K562 (cell line): ENCODE measurements around the gene CFAP69. TPM values are rescaled to one million over a fixed set of nuclear protein-coding genes. Genes with fewer than 3 reads are reported as not detected.

ENCODE experiments used
- FOS ChIP-seq: IDR thresholded peaks from 3 replicates; pipeline ENCODE4 v1.6.1; 2011; ENCODE audit not compliant: insufficient read length; ENCODE audit errors: extremely low read depth
- HDAC3 ChIP-seq: fragments of 450-650 bp; IDR thresholded peaks from 2 replicates; pipeline ENCODE4 v1.6.1; 2018; ENCODE audit warnings: borderline replicate concordance, mild to moderate bottlenecking, moderate library complexity; ENCODE audit not compliant: partially characterized antibody
- KLF10 ChIP-seq: fragments of 250-450 bp; sonication (Bioruptor Pico); IDR thresholded peaks from 2 replicates; pipeline ENCODE4 v1.6.1; 2021; ENCODE audit warnings: matching md5 sums
- LCOR ChIP-seq: sonication (generic); formaldehyde crosslinking; IDR thresholded peaks from 2 replicates; pipeline ENCODE4 v1.8.0; 2022; ENCODE audit warnings: mild to moderate bottlenecking, missing genetic modification reagents
- NEUROD1 ChIP-seq: fragments of 150-350 bp; IDR thresholded peaks from 2 replicates; pipeline ENCODE4 v1.6.1; 2014; ENCODE audit warnings: borderline replicate concordance, low read length, low read depth; ENCODE audit not compliant: partially characterized antibody
- PHB ChIP-seq: fragments of 250-450 bp; sonication (Bioruptor Pico); IDR thresholded peaks from 2 replicates; pipeline ENCODE4 v1.5.0; 2021
- SIN3A ChIP-seq, 2 experiments: fragments of 150-350 bp in 1 of 2; IDR thresholded peaks; 2 replicates each; pipeline ENCODE4 v1.6.1; 2011 to 2016; ENCODE audit warnings: borderline replicate concordance in 2 of 2, low read depth in 2 of 2, low read length in 2 of 2, mild to moderate bottlenecking in 2 of 2, moderate library complexity in 2 of 2; ENCODE audit not compliant: control insufficient read depth in 1 of 2
- TARDBP ChIP-seq: fragments of 450-650 bp; IDR thresholded peaks from 2 replicates; pipeline ENCODE4 v1.6.1; 2016
- TCF3 ChIP-seq: sonication (generic); formaldehyde crosslinking; IDR thresholded peaks from 2 replicates; pipeline ENCODE4 v1.4.0; 2020; ENCODE audit warnings: mild to moderate bottlenecking, missing genetic modification reagents
- TOE1 ChIP-seq, 2 experiments: fragments of 450-650 bp in 1 of 2; sonication (generic) in 1 of 2; formaldehyde crosslinking in 1 of 2; IDR thresholded peaks; 2 replicates each; pipeline versions ENCODE4 v1.7.1 to v1.8.0; 2016 to 2022; ENCODE audit warnings: borderline replicate concordance in 2 of 2, mild to moderate bottlenecking in 2 of 2, antibody characterized with exemption in 1 of 2, inconsistent platforms in 1 of 2, low read depth in 1 of 2, missing genetic modification reagents in 1 of 2, moderate library complexity in 1 of 2
- XRCC5 ChIP-seq: fragments of 200-400 bp; formaldehyde crosslinking; IDR thresholded peaks from 2 replicates; pipeline ENCODE4 v1.6.1; 2017; ENCODE audit warnings: low read depth, mild to moderate bottlenecking, low read length
- ZNF184 ChIP-seq: sonication (generic); formaldehyde crosslinking; IDR thresholded peaks from 2 replicates; pipeline ENCODE4 v1.5.0; 2020; ENCODE audit warnings: missing genetic modification reagents
- ZNF23 ChIP-seq: fragments of 250-450 bp; sonication (Bioruptor Pico); IDR thresholded peaks from 2 replicates; pipeline ENCODE4 v1.4.0; 2020; ENCODE audit warnings: mild to moderate bottlenecking
- ZNF263 ChIP-seq: sonication (generic); formaldehyde crosslinking; IDR thresholded peaks from 2 replicates; pipeline ENCODE4 v1.8.0; 2022; ENCODE audit warnings: mild to moderate bottlenecking, missing genetic modification reagents, borderline replicate concordance
- ZSCAN29 ChIP-seq: fragments of 450-650 bp; IDR thresholded peaks from 2 replicates; pipeline ENCODE4 v1.6.1; 2017
- polyA plus RNA-seq, 8 experiments: library from polyadenylated mRNA; depleted of rRNA in 4 of 8; stranded (reverse) in 5 of 8; unstranded in 3 of 8; fragments of >200 nt; fragmentation: Nextera tagmentation in 2 of 8; fragmentation: Illumina TruSeq in 1 of 8; extraction: Ambion mirVana in 2 of 8; extraction: Trizol in 1 of 8; gene quantifications; 2 replicates each; pipeline versions ENCODE4 v1.2.1 to v1.2.3, GENCODE V29; 2011 to 2014; ENCODE audit warnings: inconsistent platforms in 1 of 8, missing spikeins in 1 of 8
- total RNA-seq, 7 experiments: library from RNA; depleted of rRNA in 6 of 7; stranded (reverse); fragments of >200 nt in 6 of 7; fragmentation: Illumina TruSeq in 2 of 7; extraction: Trizol in 2 of 7; gene quantifications; 2 replicates each; pipeline versions ENCODE4 v1.2.1 to v1.2.3, GENCODE V29; 2011 to 2021; ENCODE audit warnings: low replicate concordance in 1 of 7
- TF ChIP-seq, protein P1 (sequence below), 2 experiments: fragments of 450-650 bp in 1 of 2; IDR thresholded peaks; 2 replicates each; pipeline ENCODE4 v1.6.1; 2011 to 2017; ENCODE audit warnings: low read depth in 2 of 2, antibody characterized with exemption in 1 of 2, borderline replicate concordance in 1 of 2, low read length in 1 of 2, mild to moderate bottlenecking in 1 of 2, mixed read lengths in 1 of 2; ENCODE audit not compliant: control insufficient read depth in 1 of 2
- TF ChIP-seq, protein P2 (sequence below): sonication (generic); formaldehyde crosslinking; IDR thresholded peaks from 2 replicates; pipeline ENCODE4 v1.8.1; 2023; ENCODE audit warnings: mild to moderate bottlenecking, missing genetic modification reagents
- TF ChIP-seq, protein P3 (sequence below): IDR thresholded peaks from 2 replicates; pipeline ENCODE4 v1.6.1; 2016; ENCODE audit warnings: missing genetic modification characterization, missing compliant biosample characterization

Gene CFAP69
- total and polyA plus RNA-seq, 9 of the 15 experiments (the other 6 are each of a cell fraction or from before 2014, with no cell fraction given): 0.24 to 5.1 (median 1.7) TPM

DNA sequence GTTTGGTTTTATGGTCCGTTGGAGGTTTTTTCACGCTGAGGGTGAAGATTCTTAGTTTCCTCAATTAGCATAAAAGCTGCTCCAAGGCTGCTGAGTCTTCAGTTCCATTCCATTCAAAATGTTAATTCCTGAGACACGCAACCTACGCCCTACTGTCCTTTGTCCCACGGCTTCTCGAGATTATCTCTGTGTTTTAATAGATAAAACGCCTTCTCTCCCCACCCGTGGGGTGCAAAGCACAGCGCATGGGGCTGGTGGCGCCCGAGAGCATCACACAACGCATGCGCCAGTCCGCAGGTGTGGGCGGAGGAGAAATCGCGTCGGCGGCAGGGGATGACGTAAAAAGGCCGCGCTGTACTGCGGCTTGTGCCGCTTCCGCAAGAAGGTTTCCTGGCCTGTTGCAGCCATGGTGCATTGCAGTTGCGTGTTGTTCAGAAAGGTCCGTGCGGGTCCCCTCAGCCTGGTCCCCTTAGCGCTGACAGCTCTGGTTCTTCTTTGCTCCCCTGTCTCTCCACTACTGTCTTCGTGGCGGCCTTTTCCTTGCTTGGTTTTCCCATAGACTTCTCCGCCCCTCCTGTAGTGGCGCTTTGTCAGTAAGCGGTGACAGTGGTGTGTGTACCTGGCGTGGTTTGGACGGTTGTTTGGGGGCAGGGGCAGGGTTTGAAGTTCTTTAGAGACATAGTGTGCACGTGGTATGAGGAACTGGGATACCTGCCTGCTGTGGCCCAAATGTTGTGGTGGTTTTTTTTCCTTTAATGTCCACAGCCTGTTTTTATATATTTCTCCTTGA is 101.6 kb downstream of the CFAP69 start, which contains the start of gene GTPBP10 (continued):
- TF ChIP-seq, protein P1, sequence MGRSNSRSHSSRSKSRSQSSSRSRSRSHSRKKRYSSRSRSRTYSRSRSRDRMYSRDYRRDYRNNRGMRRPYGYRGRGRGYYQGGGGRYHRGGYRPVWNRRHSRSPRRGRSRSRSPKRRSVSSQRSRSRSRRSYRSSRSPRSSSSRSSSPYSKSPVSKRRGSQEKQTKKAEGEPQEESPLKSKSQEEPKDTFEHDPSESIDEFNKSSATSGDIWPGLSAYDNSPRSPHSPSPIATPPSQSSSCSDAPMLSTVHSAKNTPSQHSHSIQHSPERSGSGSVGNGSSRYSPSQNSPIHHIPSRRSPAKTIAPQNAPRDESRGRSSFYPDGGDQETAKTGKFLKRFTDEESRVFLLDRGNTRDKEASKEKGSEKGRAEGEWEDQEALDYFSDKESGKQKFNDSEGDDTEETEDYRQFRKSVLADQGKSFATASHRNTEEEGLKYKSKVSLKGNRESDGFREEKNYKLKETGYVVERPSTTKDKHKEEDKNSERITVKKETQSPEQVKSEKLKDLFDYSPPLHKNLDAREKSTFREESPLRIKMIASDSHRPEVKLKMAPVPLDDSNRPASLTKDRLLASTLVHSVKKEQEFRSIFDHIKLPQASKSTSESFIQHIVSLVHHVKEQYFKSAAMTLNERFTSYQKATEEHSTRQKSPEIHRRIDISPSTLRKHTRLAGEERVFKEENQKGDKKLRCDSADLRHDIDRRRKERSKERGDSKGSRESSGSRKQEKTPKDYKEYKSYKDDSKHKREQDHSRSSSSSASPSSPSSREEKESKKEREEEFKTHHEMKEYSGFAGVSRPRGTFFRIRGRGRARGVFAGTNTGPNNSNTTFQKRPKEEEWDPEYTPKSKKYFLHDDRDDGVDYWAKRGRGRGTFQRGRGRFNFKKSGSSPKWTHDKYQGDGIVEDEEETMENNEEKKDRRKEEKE (IDR thresholded peaks at IDR 0.05; ENCODE audit: borderline replicate concordance in 1 of 2, control insufficient read depth in 1 of 2, low read depth in 2 of 2, low read length in 1 of 2): no peak
- TF ChIP-seq LCOR (CRISPR knock-in tag): peak; percentile 94
- TF ChIP-seq TARDBP: 0 out of 2 replicates have a peak, but pooled peaks have one; percentile 75
- TF ChIP-seq KLF10 (CRISPR knock-in tag): no peak
- no peak for TF ChIP-seq ZNF23 (CRISPR knock-in tag)
- TF ChIP-seq, protein P2, sequence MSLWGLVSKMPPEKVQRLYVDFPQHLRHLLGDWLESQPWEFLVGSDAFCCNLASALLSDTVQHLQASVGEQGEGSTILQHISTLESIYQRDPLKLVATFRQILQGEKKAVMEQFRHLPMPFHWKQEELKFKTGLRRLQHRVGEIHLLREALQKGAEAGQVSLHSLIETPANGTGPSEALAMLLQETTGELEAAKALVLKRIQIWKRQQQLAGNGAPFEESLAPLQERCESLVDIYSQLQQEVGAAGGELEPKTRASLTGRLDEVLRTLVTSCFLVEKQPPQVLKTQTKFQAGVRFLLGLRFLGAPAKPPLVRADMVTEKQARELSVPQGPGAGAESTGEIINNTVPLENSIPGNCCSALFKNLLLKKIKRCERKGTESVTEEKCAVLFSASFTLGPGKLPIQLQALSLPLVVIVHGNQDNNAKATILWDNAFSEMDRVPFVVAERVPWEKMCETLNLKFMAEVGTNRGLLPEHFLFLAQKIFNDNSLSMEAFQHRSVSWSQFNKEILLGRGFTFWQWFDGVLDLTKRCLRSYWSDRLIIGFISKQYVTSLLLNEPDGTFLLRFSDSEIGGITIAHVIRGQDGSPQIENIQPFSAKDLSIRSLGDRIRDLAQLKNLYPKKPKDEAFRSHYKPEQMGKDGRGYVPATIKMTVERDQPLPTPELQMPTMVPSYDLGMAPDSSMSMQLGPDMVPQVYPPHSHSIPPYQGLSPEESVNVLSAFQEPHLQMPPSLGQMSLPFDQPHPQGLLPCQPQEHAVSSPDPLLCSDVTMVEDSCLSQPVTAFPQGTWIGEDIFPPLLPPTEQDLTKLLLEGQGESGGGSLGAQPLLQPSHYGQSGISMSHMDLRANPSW (CRISPR knock-in tag): no peak
- TF ChIP-seq PHB: no peak
- TF ChIP-seq SIN3A (IDR thresholded peaks at IDR 0.05; ENCODE audit: borderline replicate concordance in 2 of 2, control insufficient read depth in 1 of 2, low read depth in 2 of 2, low read length in 2 of 2): peak; percentile 86 to 93
- TF ChIP-seq NEUROD1: peak; percentile 5
- TF ChIP-seq ZNF263 (CRISPR knock-in tag): peak; percentile 36
- TF ChIP-seq XRCC5: 0 out of 2 replicates have a peak, but pooled peaks have one; percentile 47
- TF ChIP-seq, protein P3, sequence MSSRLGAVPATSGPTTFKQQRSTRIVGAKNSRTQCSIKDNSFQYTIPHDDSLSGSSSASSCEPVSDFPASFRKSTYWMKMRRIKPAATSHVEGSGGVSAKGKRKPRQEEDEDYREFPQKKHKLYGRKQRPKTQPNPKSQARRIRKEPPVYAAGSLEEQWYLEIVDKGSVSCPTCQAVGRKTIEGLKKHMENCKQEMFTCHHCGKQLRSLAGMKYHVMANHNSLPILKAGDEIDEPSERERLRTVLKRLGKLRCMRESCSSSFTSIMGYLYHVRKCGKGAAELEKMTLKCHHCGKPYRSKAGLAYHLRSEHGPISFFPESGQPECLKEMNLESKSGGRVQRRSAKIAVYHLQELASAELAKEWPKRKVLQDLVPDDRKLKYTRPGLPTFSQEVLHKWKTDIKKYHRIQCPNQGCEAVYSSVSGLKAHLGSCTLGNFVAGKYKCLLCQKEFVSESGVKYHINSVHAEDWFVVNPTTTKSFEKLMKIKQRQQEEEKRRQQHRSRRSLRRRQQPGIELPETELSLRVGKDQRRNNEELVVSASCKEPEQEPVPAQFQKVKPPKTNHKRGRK: no peak
- peak; percentile 75 for TF ChIP-seq TOE1 (IDR thresholded peaks at IDR 0.05; ENCODE audit: borderline replicate concordance)
- 0 out of 2 replicates have a peak, but pooled peaks have one; percentile 78 for TF ChIP-seq TOE1 (CRISPR knock-in tag; IDR thresholded peaks at IDR 0.05; ENCODE audit: borderline replicate concordance, low read depth)
- TF ChIP-seq ZNF184 (CRISPR knock-in tag): no peak
- TF ChIP-seq FOS: no peak
- no peak for TF ChIP-seq HDAC3
- TF ChIP-seq ZSCAN29: 0 out of 2 replicates have a peak, but pooled peaks have one; percentile 49
- no peak for TF ChIP-seq TCF3
